Measurements from ENCODE around the gene EPHA7. TPM values are rescaled to one million over a fixed set of nuclear protein-coding genes. Genes with fewer than 3 reads are reported as not detected.

Gene EPHA7
- total RNA-seq, 1 donor from 2014 or later, result 12.4 TPM

DNA sequence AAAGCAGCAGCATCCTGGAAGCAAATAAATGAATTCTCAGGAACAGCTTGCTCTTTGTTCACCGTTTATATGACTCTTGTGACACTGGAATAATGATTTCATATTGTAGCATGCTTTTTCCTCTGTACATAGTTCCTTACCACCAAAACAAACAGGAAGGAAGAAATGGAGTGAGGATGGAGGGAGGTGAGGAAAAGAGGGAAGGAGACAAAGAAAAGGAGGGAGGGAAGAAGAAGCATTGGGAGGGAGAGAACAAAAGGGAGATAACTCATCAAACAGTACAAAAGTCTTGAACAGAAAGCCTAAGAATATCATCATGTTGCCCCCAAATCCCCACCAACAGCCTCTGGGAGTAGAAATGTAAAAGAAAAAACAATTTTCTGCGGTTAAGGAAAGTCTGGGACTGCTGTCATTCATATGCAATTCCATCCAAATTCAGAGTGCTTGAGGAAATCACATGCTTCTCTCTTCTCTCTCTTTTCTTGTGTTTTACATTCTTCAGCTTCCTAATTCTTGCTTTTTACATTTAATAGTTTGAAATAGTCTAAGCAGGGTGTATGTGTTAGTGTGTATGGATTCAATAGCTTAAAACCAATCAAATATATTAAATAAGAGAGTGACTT, 81.5 kb downstream of the EPHA7 start:
- Mint-ChIP-seq H3K27me3 (ENCODE audit: low read depth) (no peaks in the 10 kb centered on the region), H3K9me3 (peaks cover 14% of the 10 kb centered on the region), H3K27ac (no peak overlapping the region), H3K4me1 (peaks cover 8% of the 10 kb centered on the region), H3K36me3 (peaks cover 9% of the 10 kb centered on the region), H3K4me3 (no peak overlapping the region)
- no peak for DNase-seq (ENCODE audit: low spot score in 2 of 2, unreplicated experiment in 2 of 2)
- TF ChIP-seq, protein P1, sequence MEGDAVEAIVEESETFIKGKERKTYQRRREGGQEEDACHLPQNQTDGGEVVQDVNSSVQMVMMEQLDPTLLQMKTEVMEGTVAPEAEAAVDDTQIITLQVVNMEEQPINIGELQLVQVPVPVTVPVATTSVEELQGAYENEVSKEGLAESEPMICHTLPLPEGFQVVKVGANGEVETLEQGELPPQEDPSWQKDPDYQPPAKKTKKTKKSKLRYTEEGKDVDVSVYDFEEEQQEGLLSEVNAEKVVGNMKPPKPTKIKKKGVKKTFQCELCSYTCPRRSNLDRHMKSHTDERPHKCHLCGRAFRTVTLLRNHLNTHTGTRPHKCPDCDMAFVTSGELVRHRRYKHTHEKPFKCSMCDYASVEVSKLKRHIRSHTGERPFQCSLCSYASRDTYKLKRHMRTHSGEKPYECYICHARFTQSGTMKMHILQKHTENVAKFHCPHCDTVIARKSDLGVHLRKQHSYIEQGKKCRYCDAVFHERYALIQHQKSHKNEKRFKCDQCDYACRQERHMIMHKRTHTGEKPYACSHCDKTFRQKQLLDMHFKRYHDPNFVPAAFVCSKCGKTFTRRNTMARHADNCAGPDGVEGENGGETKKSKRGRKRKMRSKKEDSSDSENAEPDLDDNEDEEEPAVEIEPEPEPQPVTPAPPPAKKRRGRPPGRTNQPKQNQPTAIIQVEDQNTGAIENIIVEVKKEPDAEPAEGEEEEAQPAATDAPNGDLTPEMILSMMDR (IDR thresholded peaks at IDR 0.05; ENCODE audit: unreplicated experiment), result no peak

DNA sequence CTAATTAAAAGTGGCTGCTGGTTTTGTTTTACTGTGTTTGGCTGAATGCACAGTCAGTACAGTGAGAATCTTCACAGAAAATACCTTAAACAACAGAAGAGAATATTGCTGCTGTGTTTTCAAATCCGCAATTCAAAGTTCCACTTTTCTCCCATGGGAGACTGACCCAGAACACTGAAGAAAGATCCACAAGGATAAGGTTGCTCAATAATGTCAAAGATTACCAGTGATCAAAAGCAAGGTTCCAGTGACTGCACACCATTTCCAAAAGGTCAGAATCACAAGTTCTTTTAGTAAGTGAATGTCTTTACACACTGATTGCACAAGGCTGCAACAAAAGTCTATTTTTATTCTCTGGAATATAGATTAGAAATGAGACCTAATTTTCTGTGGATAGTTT, 82.3 kb downstream of the EPHA7 start:
- TF ChIP-seq, protein P1 (IDR thresholded peaks at IDR 0.05; ENCODE audit: unreplicated experiment), result no peak
- Mint-ChIP-seq H3K4me3 (no peak overlapping the region), H3K9me3 (peaks cover 14% of the 10 kb centered on the region), H3K4me1 (peaks cover 4% of the 10 kb centered on the region), H3K27ac (no peak overlapping the region), H3K27me3 (ENCODE audit: low read depth) (no peaks in the 10 kb centered on the region), H3K36me3 (peaks cover 9% of the 10 kb centered on the region)
- no peak for DNase-seq (ENCODE audit: low spot score in 2 of 2, unreplicated experiment in 2 of 2)

DNA sequence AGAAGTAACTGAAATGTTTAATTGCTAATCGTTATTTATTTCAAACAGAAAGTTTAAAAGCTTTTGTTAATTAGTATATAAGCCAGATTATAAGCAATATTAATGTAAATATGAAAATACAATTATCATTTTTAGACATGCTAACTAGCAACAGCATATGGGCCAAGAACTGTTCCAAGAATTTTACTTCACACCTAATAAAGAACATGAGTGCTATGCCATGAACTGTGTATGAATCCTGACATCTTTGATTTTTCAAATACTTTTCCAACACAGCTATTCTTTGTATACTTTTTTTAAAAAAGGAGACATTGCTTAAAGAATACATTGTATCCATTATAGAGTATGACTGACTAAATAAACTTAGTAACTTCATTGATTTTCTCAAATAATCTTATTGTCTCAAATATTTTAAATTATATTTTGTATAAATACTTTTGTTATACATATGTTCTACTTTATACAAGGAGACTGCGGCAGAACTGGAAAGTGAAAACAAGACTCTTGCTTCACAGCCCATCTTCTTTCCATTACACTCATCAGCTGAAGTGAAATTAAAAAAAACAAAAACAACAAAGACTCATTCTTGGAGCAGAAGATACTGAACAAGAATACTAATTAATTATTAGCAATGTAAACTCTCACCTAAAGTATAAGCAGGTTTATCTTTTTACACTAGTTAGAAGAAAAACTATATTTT, 89.9 kb downstream of the EPHA7 start:
- no peak overlapping the region for H3K4me3 Mint-ChIP-seq
- no peaks in the 10 kb centered on the region for H3K27me3 Mint-ChIP-seq (ENCODE audit: low read depth)
- TF ChIP-seq, protein P1 (IDR thresholded peaks at IDR 0.05; ENCODE audit: unreplicated experiment), result no peak
- peaks cover 9% of the 10 kb centered on the region for H3K36me3 Mint-ChIP-seq
- H3K4me1 Mint-ChIP-seq, result no peaks in the 10 kb centered on the region
- H3K27ac Mint-ChIP-seq, result no peak overlapping the region
- no peak for DNase-seq (ENCODE audit: low spot score in 2 of 2, unreplicated experiment in 2 of 2)
- peaks cover 14% of the 10 kb centered on the region for H3K9me3 Mint-ChIP-seq

DNA sequence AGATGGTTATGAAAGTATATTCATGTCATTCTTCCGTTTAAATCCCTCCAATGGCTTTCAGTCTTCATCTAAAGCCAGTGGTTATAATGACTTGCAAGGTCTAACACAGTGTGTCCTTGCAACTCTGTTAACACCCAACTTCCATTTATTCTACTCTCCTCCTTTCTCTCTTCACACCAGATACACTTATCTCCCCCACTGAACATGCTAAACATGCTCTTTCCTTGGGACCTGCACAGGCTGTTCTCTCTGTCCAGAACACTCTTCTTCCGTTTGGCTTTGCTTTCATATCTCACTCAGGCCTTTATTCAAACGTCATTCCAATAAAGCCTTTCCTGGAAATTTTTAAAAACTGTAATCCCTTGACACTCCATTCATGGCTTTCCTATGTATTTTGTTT, 91.5 kb downstream of the EPHA7 start:
- TF ChIP-seq, protein P1 (IDR thresholded peaks at IDR 0.05; ENCODE audit: unreplicated experiment), result no peak
- no peaks in the 10 kb centered on the region for H3K27me3 Mint-ChIP-seq (ENCODE audit: low read depth)
- no peak overlapping the region for H3K27ac Mint-ChIP-seq
- no peak overlapping the region for H3K4me3 Mint-ChIP-seq
- H3K4me1 Mint-ChIP-seq, result no peaks in the 10 kb centered on the region
- H3K36me3 Mint-ChIP-seq, result no peaks in the 10 kb centered on the region
- H3K9me3 Mint-ChIP-seq, result no peaks in the 10 kb centered on the region
- no peak for DNase-seq (ENCODE audit: low spot score in 2 of 2, unreplicated experiment in 2 of 2)

DNA sequence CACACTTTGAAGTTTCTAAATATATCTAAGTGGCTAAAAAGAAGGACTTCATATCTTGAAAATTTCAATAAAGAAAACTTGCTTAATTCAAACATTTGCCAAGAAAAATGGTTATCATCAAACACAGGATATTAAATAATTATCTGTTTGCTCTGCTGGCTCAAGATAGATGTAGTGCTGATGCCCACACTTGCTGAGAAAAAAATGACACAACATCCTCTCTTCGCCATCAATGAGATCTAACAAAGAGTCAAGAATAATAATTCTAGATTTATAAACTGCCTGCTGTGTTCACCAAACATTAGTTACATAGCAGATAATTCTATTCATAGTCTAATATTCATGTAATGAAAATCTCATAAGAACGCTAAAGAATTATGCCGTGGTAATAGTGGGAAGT, 93.6 kb downstream of the EPHA7 start:
- Mint-ChIP-seq H3K27ac (no peak overlapping the region), H3K27me3 (ENCODE audit: low read depth) (no peaks in the 10 kb centered on the region)

More for the DNA sequence above, 93.6 kb downstream of the EPHA7 start:
- Mint-ChIP-seq H3K36me3 (no peaks in the 10 kb centered on the region), H3K4me1 (no peaks in the 10 kb centered on the region), H3K4me3 (no peak overlapping the region), H3K9me3 (no peaks in the 10 kb centered on the region)
- TF ChIP-seq, protein P1 (IDR thresholded peaks at IDR 0.05; ENCODE audit: unreplicated experiment), result no peak
- no peak for DNase-seq (ENCODE audit: low spot score in 2 of 2, unreplicated experiment in 2 of 2)

Measured in mesothelial cell of epicardium (in vitro differentiated cells).